Panc1 (cell line): ENCODE results near the gene SPAG5. TPM values are rescaled to one million over a fixed set of nuclear protein-coding genes. Genes with fewer than 3 reads are reported as not detected.

Experiments used
- ATAC-seq: fragments of 200-7000 bp; cut with Tn5 transposase; 2 replicates; pipeline ENCODE4 v1.9.1; 2020; ENCODE audit warnings: mild to moderate bottlenecking, moderate library complexity
- BruUV-seq: library from RNA; stranded (reverse); fragments of 400-500 nt; replicated peaks from 2 replicates; lab custom pipeline; 2021; lab: Mats Ljungman, UMichigan
- CTCF ChIA-PET: fragments of 300-600 bp; sonication (Branson Sonifier 250); formaldehyde crosslinking; loops from one replicate; lab custom pipeline; 2022; ENCODE audit warnings: antibody characterized with exemption; lab: Charles Lee
- POLR2A ChIA-PET: fragments of 300-600 bp; sonication (Branson Sonifier 250); formaldehyde crosslinking; loops from one replicate; lab custom pipeline; 2022; ENCODE audit warnings: antibody characterized with exemption; lab: Charles Lee
- DNase-seq: peaks from one replicate; pipeline ENCODE4 v3.0.0-alpha.2; 2010; ENCODE audit warnings: low read depth, low spot score
- H3K27ac ChIP-seq: 2 replicates; pipeline ENCODE4 v1.5.1; 2011; ENCODE audit warnings: mild to moderate bottlenecking, low read length, inconsistent platforms
- H3K27me3 ChIP-seq: fragments of 200-500 bp; sonication (Bioruptor generic); 2 replicates; pipeline ENCODE4 v1.6.0; 2014; ENCODE audit warnings: low read length, inconsistent platforms; ENCODE audit not compliant: control insufficient read depth, insufficient read depth
- H3K36me3 ChIP-seq: fragments of 200-500 bp; sonication (Bioruptor generic); 2 replicates; pipeline ENCODE4 v1.5.1; 2014; ENCODE audit warnings: inconsistent platforms, mild to moderate bottlenecking, low read length, moderate library complexity; ENCODE audit not compliant: control insufficient read depth, insufficient read depth
- H3K4me1 ChIP-seq: 2 replicates; pipeline ENCODE4 v1.5.1; 2011; ENCODE audit warnings: inconsistent platforms, mild to moderate bottlenecking, low read length, moderate library complexity; ENCODE audit not compliant: control insufficient read depth, insufficient read depth
- H3K4me3 ChIP-seq, 2 experiments: 2 replicates each; pipeline ENCODE4 v1.5.1; 2011 to 2012; ENCODE audit warnings: low read depth in 2 of 2, low read length in 2 of 2, mild to moderate bottlenecking in 2 of 2, inconsistent platforms in 1 of 2, moderate library complexity in 1 of 2
- H3K9me3 ChIP-seq: fragments of 200-500 bp; sonication (Bioruptor generic); 2 replicates; pipeline ENCODE4 v1.5.1; 2014; ENCODE audit warnings: low read depth, mild to moderate bottlenecking, inconsistent platforms, low read length, moderate library complexity; ENCODE audit not compliant: control insufficient read depth, insufficient read depth
- POLR2AphosphoS5 ChIP-seq: IDR thresholded peaks from 2 replicates; pipeline ENCODE4 v1.6.1; 2012; ENCODE audit warnings: mild to moderate bottlenecking, low read depth, low read length, moderate library complexity
- SIN3A ChIP-seq: IDR thresholded peaks from 2 replicates; pipeline ENCODE4 v1.6.1; 2012; ENCODE audit warnings: low read depth, mild to moderate bottlenecking, low read length, moderate library complexity, borderline replicate concordance; ENCODE audit not compliant: insufficient read depth
- TCF7L2 ChIP-seq: IDR thresholded peaks from 2 replicates; pipeline ENCODE4 v1.6.1; 2011; ENCODE audit warnings: mild to moderate bottlenecking, low read depth, low read length, inconsistent platforms
- in situ Hi-C: cut with HindIII; loops from 2 replicates; pipeline ENCODE4 v1.10.0; 2016; ENCODE audit warnings: low sequenced_read_pairs, low pct_unique_long_range_greater_than_20kb
- intact Hi-C: fragments of 100-400 bp; cut with micrococcal nuclease; formaldehyde crosslinking; loops from one replicate; pipeline ENCODE4 v1.10.0; 2022; ENCODE audit not compliant: unreplicated experiment
- total RNA-seq: library from RNA; stranded (reverse); gene quantifications from one replicate; pipeline ENCODE4 v1.2.1, GENCODE V29; 2021; ENCODE audit not compliant: unreplicated experiment
- TF ChIP-seq, protein P1 (sequence below), 2 experiments: IDR thresholded peaks; 2 replicates each; pipeline ENCODE4 v1.6.1; 2011 to 2012; ENCODE audit warnings: low read depth in 2 of 2, control low read depth in 1 of 2, low read length in 1 of 2, mild to moderate bottlenecking in 1 of 2, moderate library complexity in 1 of 2; ENCODE audit not compliant: insufficient read depth in 1 of 2
- TF ChIP-seq, protein P2 (sequence below): fragments of 450-650 bp; IDR thresholded peaks from 2 replicates; pipeline ENCODE4 v1.5.1; 2017; ENCODE audit warnings: mild to moderate bottlenecking

Gene SPAG5
- total RNA-seq, 1 experiment from 2014 or later = 152 TPM

DNA sequence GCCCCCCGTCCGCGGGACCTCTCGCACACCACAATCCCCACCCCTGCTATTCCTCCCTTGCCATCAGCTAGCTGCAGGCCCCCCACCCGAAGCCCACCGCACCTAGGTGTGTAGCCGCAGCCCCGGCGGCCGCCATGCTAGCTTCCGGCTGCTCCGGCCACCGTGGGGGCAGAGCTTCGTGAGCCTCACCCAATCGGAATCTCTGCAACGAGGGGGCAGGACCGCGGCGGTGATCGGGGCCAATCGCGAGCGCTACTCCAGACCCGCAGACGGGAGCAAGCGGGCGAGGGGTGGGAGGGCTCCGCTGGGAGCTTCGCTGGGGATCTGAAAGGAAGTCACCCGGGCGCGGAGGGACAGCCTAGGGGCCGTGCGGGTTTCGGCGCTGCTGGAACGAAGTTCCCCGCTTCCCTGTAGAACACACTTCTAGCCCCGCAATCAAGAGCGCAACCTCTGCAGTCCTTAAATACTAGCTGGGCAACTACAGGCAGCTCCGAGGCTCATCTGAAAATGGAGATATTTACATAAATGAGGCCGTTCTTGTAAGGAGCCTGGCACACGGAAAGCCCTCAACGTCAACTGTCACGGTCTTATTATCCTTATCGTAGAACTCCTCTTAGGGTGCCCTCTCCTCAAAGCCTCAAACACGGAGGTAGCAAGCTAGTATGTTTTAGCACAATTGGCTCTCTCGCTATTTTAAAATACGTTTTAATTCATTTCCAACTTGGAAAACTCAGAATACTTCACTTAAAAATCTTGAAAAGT, 27.3 kb downstream of the SPAG5 start, which contains the start of gene PIGS:
PIGS (minus strand) TSS at position 164 of the 762 bp plus-strand sequence; CDS start at position 136, 28 bp downstream.
- DNase-seq (peak; percentile 60), ATAC-seq (peak; percentile 99)
- ChIA-PET POLR2A (interaction anchor here (0.6 kb wide), 1 partner anchor 20 kb away, joined by 3 read pairs; no protein-coding TSS in a partner anchor), CTCF (interaction anchor here (0.5 kb wide), 2 partner anchors 19 to 24 kb away, joined by 5 to 7 read pairs; no protein-coding TSS in a partner anchor)
- H3K27ac ChIP-seq = peak within 1 kb of the TSS; percentile 89
- no peaks in the 10 kb centered on the region for H3K9me3 ChIP-seq
- H3K36me3 ChIP-seq = no peaks in the 10 kb centered on the region
- peaks cover 17% of the 10 kb centered on the region; the same call in 1 of the 2 replicates for H3K4me1 ChIP-seq
- peak within 1 kb of the TSS; percentile 87 to 89 for H3K4me3 ChIP-seq
- H3K27me3 ChIP-seq = no peaks in the 10 kb centered on the region
- TF ChIP-seq SIN3A (no peak; the same call in 1 of the 2 replicates), POLR2AphosphoS5 (peak; percentile 73)
- intact Hi-C loops = no loop called here
- BruUV-seq = no TSS peak
- in situ Hi-C loops = no loop called here

DNA sequence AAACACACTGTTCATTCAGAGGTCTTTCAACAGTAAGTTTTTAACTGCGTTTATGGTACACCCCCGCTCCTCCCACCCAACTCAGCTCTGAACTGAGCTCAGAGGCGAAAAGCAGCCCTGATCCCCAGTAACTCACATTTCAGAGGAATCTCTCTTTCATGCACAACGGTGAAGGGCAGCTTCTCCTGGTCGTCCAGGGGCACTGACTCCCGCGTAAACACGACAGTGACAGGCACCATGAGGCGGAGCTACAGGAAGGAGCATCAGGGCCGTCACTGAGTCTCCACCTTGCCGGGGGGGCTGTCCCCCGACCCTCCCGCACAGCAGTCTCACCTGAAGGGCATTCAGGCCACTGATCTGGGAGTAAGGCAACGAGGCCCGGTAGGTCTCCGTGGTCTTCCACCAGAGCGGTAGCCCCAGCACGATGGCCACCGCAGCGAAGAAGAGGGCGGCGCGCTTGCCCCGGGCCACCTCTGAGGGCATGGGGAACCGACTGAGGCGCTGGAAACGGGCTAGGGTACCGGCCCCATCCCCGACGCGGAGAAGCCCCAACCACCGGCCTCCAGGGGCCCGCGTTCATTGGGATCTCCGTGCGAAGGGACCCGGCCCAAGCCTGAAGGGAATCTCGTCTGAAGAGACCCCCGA, 28.0 kb downstream of the SPAG5 start:
- Histone ChIP-seq H3K4me3 (peak overlapping the region; percentile 87 to 89), H3K27me3 (no peaks in the 10 kb centered on the region), H3K27ac (peak overlapping the region; percentile 73), H3K4me1 (peaks cover 17% of the 10 kb centered on the region; the same call in 1 of the 2 replicates), H3K36me3 (no peaks in the 10 kb centered on the region), H3K9me3 (no peaks in the 10 kb centered on the region)
- intact Hi-C loops (no loop called here), in situ Hi-C loops (no loop called here)
- BruUV-seq = no TSS peak
- CTCF ChIA-PET = interaction anchor here (0.5 kb wide), 1 partner anchor 25 kb away, joined by 5 read pairs; no protein-coding TSS in a partner anchor
- TF ChIP-seq, protein P1, sequence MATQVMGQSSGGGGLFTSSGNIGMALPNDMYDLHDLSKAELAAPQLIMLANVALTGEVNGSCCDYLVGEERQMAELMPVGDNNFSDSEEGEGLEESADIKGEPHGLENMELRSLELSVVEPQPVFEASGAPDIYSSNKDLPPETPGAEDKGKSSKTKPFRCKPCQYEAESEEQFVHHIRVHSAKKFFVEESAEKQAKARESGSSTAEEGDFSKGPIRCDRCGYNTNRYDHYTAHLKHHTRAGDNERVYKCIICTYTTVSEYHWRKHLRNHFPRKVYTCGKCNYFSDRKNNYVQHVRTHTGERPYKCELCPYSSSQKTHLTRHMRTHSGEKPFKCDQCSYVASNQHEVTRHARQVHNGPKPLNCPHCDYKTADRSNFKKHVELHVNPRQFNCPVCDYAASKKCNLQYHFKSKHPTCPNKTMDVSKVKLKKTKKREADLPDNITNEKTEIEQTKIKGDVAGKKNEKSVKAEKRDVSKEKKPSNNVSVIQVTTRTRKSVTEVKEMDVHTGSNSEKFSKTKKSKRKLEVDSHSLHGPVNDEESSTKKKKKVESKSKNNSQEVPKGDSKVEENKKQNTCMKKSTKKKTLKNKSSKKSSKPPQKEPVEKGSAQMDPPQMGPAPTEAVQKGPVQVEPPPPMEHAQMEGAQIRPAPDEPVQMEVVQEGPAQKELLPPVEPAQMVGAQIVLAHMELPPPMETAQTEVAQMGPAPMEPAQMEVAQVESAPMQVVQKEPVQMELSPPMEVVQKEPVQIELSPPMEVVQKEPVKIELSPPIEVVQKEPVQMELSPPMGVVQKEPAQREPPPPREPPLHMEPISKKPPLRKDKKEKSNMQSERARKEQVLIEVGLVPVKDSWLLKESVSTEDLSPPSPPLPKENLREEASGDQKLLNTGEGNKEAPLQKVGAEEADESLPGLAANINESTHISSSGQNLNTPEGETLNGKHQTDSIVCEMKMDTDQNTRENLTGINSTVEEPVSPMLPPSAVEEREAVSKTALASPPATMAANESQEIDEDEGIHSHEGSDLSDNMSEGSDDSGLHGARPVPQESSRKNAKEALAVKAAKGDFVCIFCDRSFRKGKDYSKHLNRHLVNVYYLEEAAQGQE (IDR thresholded peaks at IDR 0.05; ENCODE audit: insufficient read depth in 1 of 2, low read depth in 2 of 2, low read length in 1 of 2) = no peak
- TF ChIP-seq TCF7L2 = no peak
- TF ChIP-seq, protein P2, sequence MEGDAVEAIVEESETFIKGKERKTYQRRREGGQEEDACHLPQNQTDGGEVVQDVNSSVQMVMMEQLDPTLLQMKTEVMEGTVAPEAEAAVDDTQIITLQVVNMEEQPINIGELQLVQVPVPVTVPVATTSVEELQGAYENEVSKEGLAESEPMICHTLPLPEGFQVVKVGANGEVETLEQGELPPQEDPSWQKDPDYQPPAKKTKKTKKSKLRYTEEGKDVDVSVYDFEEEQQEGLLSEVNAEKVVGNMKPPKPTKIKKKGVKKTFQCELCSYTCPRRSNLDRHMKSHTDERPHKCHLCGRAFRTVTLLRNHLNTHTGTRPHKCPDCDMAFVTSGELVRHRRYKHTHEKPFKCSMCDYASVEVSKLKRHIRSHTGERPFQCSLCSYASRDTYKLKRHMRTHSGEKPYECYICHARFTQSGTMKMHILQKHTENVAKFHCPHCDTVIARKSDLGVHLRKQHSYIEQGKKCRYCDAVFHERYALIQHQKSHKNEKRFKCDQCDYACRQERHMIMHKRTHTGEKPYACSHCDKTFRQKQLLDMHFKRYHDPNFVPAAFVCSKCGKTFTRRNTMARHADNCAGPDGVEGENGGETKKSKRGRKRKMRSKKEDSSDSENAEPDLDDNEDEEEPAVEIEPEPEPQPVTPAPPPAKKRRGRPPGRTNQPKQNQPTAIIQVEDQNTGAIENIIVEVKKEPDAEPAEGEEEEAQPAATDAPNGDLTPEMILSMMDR = no peak
- DNase-seq (no peak), ATAC-seq (peak; percentile 66)
- POLR2A ChIA-PET = no interaction called here
